Ishikawa (cell line): Measurements from ENCODE around the gene C5orf63.

Experiments used
- CREB1 ChIP-seq: IDR thresholded peaks from 2 replicates; pipeline ENCODE4 v1.6.1; 2012; ENCODE audit warnings: low read depth
- NFIC ChIP-seq: IDR thresholded peaks from 2 replicates; pipeline ENCODE4 v1.6.1; 2012
- TAF1 ChIP-seq: IDR thresholded peaks from 2 replicates; pipeline ENCODE4 v1.6.1; 2012; ENCODE audit warnings: low read depth, mild to moderate bottlenecking
- TCF12 ChIP-seq: IDR thresholded peaks from 2 replicates; pipeline ENCODE4 v1.6.1; 2012; ENCODE audit warnings: low read depth
- YY1 ChIP-seq: IDR thresholded peaks from 2 replicates; pipeline ENCODE4 v1.6.1; 2012; ENCODE audit warnings: low read depth
- ZBTB7A ChIP-seq: IDR thresholded peaks from 2 replicates; pipeline ENCODE4 v1.6.1; 2012; ENCODE audit warnings: low read depth
- TF ChIP-seq, protein P1 (sequence below): IDR thresholded peaks from 2 replicates; pipeline ENCODE4 v1.6.1; 2012
- TF ChIP-seq, protein P2 (sequence below): IDR thresholded peaks from 2 replicates; pipeline ENCODE4 v1.6.1; 2012; ENCODE audit warnings: low read depth, mild to moderate bottlenecking
- TF ChIP-seq, protein P3 (sequence below): IDR thresholded peaks from 2 replicates; pipeline ENCODE4 v1.6.1; 2012

DNA sequence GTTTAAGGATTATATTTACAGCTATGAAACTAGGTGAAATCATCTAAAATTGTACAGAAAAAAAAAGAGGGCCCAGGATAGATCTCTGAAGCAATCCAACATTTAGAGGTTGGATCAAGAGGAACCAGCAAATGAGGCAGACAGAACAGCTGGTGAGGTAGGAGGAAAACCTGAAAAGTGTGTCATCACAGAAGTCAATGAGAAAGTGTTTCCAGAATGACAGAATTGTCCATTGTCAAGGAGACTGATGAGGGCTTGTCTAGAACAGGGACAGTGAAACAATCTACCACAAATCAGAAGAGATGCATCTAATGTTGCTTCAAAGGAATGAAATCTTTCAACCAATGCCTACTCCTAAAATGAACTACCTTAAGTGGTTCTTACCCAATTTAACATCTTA, 6.6 kb downstream of the C5orf63 start:
- TF ChIP-seq ZBTB7A, result no peak
- TF ChIP-seq, protein P1, sequence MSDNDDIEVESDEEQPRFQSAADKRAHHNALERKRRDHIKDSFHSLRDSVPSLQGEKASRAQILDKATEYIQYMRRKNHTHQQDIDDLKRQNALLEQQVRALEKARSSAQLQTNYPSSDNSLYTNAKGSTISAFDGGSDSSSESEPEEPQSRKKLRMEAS, result no peak
- no peak for TF ChIP-seq NFIC
- no peak for TF ChIP-seq YY1
- TF ChIP-seq, protein P2, sequence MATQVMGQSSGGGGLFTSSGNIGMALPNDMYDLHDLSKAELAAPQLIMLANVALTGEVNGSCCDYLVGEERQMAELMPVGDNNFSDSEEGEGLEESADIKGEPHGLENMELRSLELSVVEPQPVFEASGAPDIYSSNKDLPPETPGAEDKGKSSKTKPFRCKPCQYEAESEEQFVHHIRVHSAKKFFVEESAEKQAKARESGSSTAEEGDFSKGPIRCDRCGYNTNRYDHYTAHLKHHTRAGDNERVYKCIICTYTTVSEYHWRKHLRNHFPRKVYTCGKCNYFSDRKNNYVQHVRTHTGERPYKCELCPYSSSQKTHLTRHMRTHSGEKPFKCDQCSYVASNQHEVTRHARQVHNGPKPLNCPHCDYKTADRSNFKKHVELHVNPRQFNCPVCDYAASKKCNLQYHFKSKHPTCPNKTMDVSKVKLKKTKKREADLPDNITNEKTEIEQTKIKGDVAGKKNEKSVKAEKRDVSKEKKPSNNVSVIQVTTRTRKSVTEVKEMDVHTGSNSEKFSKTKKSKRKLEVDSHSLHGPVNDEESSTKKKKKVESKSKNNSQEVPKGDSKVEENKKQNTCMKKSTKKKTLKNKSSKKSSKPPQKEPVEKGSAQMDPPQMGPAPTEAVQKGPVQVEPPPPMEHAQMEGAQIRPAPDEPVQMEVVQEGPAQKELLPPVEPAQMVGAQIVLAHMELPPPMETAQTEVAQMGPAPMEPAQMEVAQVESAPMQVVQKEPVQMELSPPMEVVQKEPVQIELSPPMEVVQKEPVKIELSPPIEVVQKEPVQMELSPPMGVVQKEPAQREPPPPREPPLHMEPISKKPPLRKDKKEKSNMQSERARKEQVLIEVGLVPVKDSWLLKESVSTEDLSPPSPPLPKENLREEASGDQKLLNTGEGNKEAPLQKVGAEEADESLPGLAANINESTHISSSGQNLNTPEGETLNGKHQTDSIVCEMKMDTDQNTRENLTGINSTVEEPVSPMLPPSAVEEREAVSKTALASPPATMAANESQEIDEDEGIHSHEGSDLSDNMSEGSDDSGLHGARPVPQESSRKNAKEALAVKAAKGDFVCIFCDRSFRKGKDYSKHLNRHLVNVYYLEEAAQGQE, result no peak
- TF ChIP-seq CREB1, result no peak
- TF ChIP-seq, protein P3, sequence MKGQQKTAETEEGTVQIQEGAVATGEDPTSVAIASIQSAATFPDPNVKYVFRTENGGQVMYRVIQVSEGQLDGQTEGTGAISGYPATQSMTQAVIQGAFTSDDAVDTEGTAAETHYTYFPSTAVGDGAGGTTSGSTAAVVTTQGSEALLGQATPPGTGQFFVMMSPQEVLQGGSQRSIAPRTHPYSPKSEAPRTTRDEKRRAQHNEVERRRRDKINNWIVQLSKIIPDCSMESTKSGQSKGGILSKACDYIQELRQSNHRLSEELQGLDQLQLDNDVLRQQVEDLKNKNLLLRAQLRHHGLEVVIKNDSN, result no peak
- TF ChIP-seq TAF1, result no peak
- no peak for TF ChIP-seq TCF12
